ENCODE results near the gene DYNC1LI1. TPM values are rescaled to one million over a fixed set of nuclear protein-coding genes. Genes with fewer than 3 reads are reported as not detected.

The DYNC1LI1 gene
- polyA plus RNA-seq, 1 of the 3 experiments (the other 2 are of a cell fraction): 15.4 TPM

- H3K9ac ChIP-seq: no peak overlapping the region
- POLR2A ChIA-PET: no interaction called here
- no peaks in the 10 kb centered on the region for H3K79me2 ChIP-seq (ENCODE audit: insufficient read depth)
- H3F3A ChIP-seq (replicated peaks; ENCODE audit: insufficient read depth): no peaks in the 10 kb centered on the region
- H4K20me1 ChIP-seq (ENCODE audit: insufficient read depth): no peaks in the 10 kb centered on the region
- no peak overlapping the region for H3K27ac ChIP-seq (ENCODE audit: low read depth in 2 of 2, low read length in 1 of 2)
- WGBS (ENCODE audit: low lambda C conversion rate): 83% methylated on average over 4 of the region's 4 CpGs
- H2AFZ ChIP-seq (ENCODE audit: low read depth): no peak overlapping the region
- DNase-seq: no peak
- no peaks in the 10 kb centered on the region for H3K9me3 ChIP-seq
- H3K36me3 ChIP-seq (replicated peaks in 1 of 2; ENCODE audit: control insufficient read depth in 1 of 2, insufficient read depth in 2 of 2, low read length in 1 of 2): no peaks in the 10 kb centered on the region
- no peaks in the 10 kb centered on the region for H3K27me3 ChIP-seq (ENCODE audit: insufficient read depth)
- no peak for TF ChIP-seq USF1 (IDR thresholded peaks at IDR 0.05; ENCODE audit: borderline replicate concordance, low read depth)
- TF ChIP-seq ZBTB33 (IDR thresholded peaks at IDR 0.05; ENCODE audit: borderline replicate concordance, low read depth): no peak
- no peak for TF ChIP-seq RFX5 (IDR thresholded peaks at IDR 0.05; ENCODE audit: low read length)
- no peak for TF ChIP-seq NFIC (IDR thresholded peaks at IDR 0.05; ENCODE audit: borderline replicate concordance)
- TF ChIP-seq FOSL2 (IDR thresholded peaks at IDR 0.05; ENCODE audit: borderline replicate concordance, low read depth): no peak
- no peak for TF ChIP-seq RAD21 (IDR thresholded peaks at IDR 0.05; ENCODE audit: low read length)
- TF ChIP-seq PBX3 (IDR thresholded peaks at IDR 0.05): no peak
- no peak for TF ChIP-seq ELF1 (IDR thresholded peaks at IDR 0.05)
- no peak for TF ChIP-seq FOXJ3 (CRISPR knock-in tag; IDR thresholded peaks at IDR 0.05)
- TF ChIP-seq EZH2phosphoT487 (IDR thresholded peaks at IDR 0.05; ENCODE audit: borderline replicate concordance, low read depth): no peak
- no peak for TF ChIP-seq USF2 (IDR thresholded peaks at IDR 0.05; ENCODE audit: borderline replicate concordance, low read depth, low read length)
- no peak for TF ChIP-seq FOXM1 (IDR thresholded peaks at IDR 0.05; ENCODE audit: low read depth)
- H3K4me1 ChIP-seq (ENCODE audit: control insufficient read depth in 1 of 2, insufficient read depth in 2 of 2, low read depth in 1 of 2, low read length in 1 of 2): no peaks in the 10 kb centered on the region
- H3K4me3 ChIP-seq (ENCODE audit: low read depth in 2 of 2, low read length in 1 of 2): no peak overlapping the region
- H3K9me2 ChIP-seq: no peaks in the 10 kb centered on the region
- H3K4me2 ChIP-seq: no peak overlapping the region
- CTCF ChIA-PET: no interaction called here
Observed at GRCh38 chr3:32613183-32613582, 42.5 kb upstream of the DYNC1LI1 start.

GRCh38 chr3:32612547-32612946 lies 41.9 kb upstream of the DYNC1LI1 start:
- H3K9me3 ChIP-seq: no peaks in the 10 kb centered on the region
- no peaks in the 10 kb centered on the region for H4K20me1 ChIP-seq (ENCODE audit: insufficient read depth)
- no peak overlapping the region for H3K27ac ChIP-seq (ENCODE audit: low read depth in 2 of 2, low read length in 1 of 2)
- no peak overlapping the region for H3K9ac ChIP-seq
- H3K27me3 ChIP-seq (ENCODE audit: insufficient read depth): no peaks in the 10 kb centered on the region
- H3K9me2 ChIP-seq: no peaks in the 10 kb centered on the region
- no peak overlapping the region for H2AFZ ChIP-seq (ENCODE audit: low read depth)
- H3F3A ChIP-seq (replicated peaks; ENCODE audit: insufficient read depth): no peaks in the 10 kb centered on the region
- no peaks in the 10 kb centered on the region for H3K4me1 ChIP-seq (ENCODE audit: control insufficient read depth in 1 of 2, insufficient read depth in 2 of 2, low read depth in 1 of 2, low read length in 1 of 2)
- no peaks in the 10 kb centered on the region for H3K36me3 ChIP-seq (replicated peaks in 1 of 2; ENCODE audit: control insufficient read depth in 1 of 2, insufficient read depth in 2 of 2, low read length in 1 of 2)
- H3K79me2 ChIP-seq (ENCODE audit: insufficient read depth): no peaks in the 10 kb centered on the region
- no peak for DNase-seq
- no peak overlapping the region for H3K4me2 ChIP-seq
- POLR2A ChIA-PET: no interaction called here
- CTCF ChIA-PET: no interaction called here
- no peak overlapping the region for H3K4me3 ChIP-seq (ENCODE audit: low read depth in 2 of 2, low read length in 1 of 2)
- 67% methylated on average over 1 of the region's 1 CpG for WGBS (ENCODE audit: low lambda C conversion rate)
- TF ChIP-seq TEAD4 (IDR thresholded peaks at IDR 0.05; ENCODE audit: borderline replicate concordance, insufficient read depth) (no peak), PBX3 (IDR thresholded peaks at IDR 0.05) (no peak), FOXJ3 (CRISPR knock-in tag; IDR thresholded peaks at IDR 0.05) (no peak), NRF1 (IDR thresholded peaks at IDR 0.05; ENCODE audit: low read depth, low read length) (no peak), RCOR1 (IDR thresholded peaks at IDR 0.05; ENCODE audit: low read length) (no peak), FOXM1 (IDR thresholded peaks at IDR 0.05; ENCODE audit: low read depth) (no peak), POLR2AphosphoS5 (IDR thresholded peaks at IDR 0.05; ENCODE audit: low read depth, low read length) (no peak), YY1 (IDR thresholded peaks at IDR 0.05; ENCODE audit: low read depth) (no peak), SIN3A (IDR thresholded peaks at IDR 0.05; ENCODE audit: borderline replicate concordance, low read depth, low read length) (no peak), CTCF (IDR thresholded peaks at IDR 0.05) (no peak), RXRA (IDR thresholded peaks at IDR 0.05; ENCODE audit: borderline replicate concordance, low read depth) (no peak)

Measured in SK-N-SH (cell line).